Kidney epithelial cell (primary cell): ENCODE measurements around the gene TRAPPC3L. TPM values are rescaled to one million over a fixed set of nuclear protein-coding genes. Genes with fewer than 3 reads are reported as not detected.

Experiments used
- DNase-seq: peaks from one replicate; pipeline ENCODE4 v3.0.0-alpha.2; 2010; ENCODE audit warnings: low read depth
- H3K27me3 ChIP-seq: 2 replicates; pipeline ENCODE4 v1.6.0; 2011; ENCODE audit warnings: low read length; ENCODE audit not compliant: control insufficient read depth, insufficient read depth
- H3K36me3 ChIP-seq: 2 replicates; pipeline ENCODE4 v1.5.1; 2011; ENCODE audit warnings: low read length; ENCODE audit not compliant: control insufficient read depth, insufficient read depth
- H3K4me3 ChIP-seq: 2 replicates; pipeline ENCODE4 v1.5.1; 2011; ENCODE audit warnings: low read depth, mild to moderate bottlenecking, control low read depth, low read length
- total RNA-seq: library from RNA; depleted of rRNA; stranded (reverse); fragments of >200 nt; gene quantifications from 2 replicates; pipeline ENCODE4 v1.2.3, GENCODE V29; 2015
- TF ChIP-seq, protein P1 (sequence below): IDR thresholded peaks from 2 replicates; pipeline ENCODE4 v1.5.1; 2011; ENCODE audit warnings: mild to moderate bottlenecking, moderate library complexity, low read length, control low read depth, inconsistent platforms; ENCODE audit not compliant: insufficient read depth, poor library complexity, severe bottlenecking

Gene TRAPPC3L
- total RNA-seq, 1 donor from 2014 or later, result not detected

- no peak for DNase-seq
Observed at GRCh38 chr6:116515141-116515540, 30.3 kb downstream of the TRAPPC3L start.

DNA sequence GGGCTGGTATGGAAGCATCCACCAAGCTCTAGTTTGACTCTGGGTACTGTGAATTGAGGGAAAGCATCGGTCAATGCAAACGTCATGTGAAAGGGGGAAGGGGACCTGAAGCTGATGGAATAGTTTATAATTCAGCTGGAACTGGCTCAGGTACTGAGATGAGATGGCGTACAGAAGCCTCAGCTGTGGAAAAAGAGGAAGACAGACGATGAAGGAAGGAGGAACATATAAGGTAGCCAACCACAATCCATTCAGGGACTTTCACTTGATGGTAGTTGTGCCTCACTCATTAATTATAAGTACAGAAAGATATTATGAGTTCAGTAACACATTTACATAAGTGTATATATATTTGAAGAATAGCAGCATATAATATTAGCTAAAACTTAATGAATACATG is 31.4 kb downstream of the TRAPPC3L start:
- TF ChIP-seq, protein P1, sequence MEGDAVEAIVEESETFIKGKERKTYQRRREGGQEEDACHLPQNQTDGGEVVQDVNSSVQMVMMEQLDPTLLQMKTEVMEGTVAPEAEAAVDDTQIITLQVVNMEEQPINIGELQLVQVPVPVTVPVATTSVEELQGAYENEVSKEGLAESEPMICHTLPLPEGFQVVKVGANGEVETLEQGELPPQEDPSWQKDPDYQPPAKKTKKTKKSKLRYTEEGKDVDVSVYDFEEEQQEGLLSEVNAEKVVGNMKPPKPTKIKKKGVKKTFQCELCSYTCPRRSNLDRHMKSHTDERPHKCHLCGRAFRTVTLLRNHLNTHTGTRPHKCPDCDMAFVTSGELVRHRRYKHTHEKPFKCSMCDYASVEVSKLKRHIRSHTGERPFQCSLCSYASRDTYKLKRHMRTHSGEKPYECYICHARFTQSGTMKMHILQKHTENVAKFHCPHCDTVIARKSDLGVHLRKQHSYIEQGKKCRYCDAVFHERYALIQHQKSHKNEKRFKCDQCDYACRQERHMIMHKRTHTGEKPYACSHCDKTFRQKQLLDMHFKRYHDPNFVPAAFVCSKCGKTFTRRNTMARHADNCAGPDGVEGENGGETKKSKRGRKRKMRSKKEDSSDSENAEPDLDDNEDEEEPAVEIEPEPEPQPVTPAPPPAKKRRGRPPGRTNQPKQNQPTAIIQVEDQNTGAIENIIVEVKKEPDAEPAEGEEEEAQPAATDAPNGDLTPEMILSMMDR, result no peak
- Histone ChIP-seq H3K4me3 (no peak overlapping the region), H3K27me3 (no peaks in the 10 kb centered on the region), H3K36me3 (no peaks in the 10 kb centered on the region)
- no peak for DNase-seq

More at GRCh38 chr6:116515141-116515540, 30.3 kb downstream of the TRAPPC3L start:
- no peaks in the 10 kb centered on the region for H3K27me3 ChIP-seq
- H3K36me3 ChIP-seq, result no peaks in the 10 kb centered on the region
- TF ChIP-seq, protein P1, result no peak
- H3K4me3 ChIP-seq, result no peak overlapping the region

- Histone ChIP-seq H3K36me3 (no peaks in the 10 kb centered on the region), H3K4me3 (no peak overlapping the region), H3K27me3 (no peaks in the 10 kb centered on the region)
- TF ChIP-seq, protein P1, result no peak
- DNase-seq, result no peak
Observed at GRCh38 chr6:116513224-116513875, 32.1 kb downstream of the TRAPPC3L start.

DNA sequence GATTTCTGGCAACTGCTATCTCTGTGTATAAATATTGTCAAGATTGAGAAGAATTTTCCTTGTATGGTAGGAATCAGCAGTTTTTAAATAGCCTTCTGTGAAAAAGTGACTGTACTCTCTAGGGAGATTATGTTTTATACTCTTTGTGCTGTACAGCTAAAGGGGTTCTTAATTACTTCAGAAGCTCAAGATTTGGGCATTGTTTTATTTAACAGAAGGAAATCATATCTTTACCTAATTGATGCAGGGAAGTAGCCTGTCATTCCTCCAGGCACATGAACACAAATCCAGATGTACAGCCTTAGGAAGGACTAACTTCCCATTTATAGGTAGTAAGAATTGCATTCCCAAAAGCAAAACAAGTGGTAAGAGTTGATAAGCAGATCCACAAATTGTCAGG is 32.8 kb downstream of the TRAPPC3L start:
- no peaks in the 10 kb centered on the region for H3K36me3 ChIP-seq
- DNase-seq, result no peak
- TF ChIP-seq, protein P1, result no peak
- H3K27me3 ChIP-seq, result no peaks in the 10 kb centered on the region
- no peak overlapping the region for H3K4me3 ChIP-seq

- H3K36me3 ChIP-seq, result no peaks in the 10 kb centered on the region
- DNase-seq, result no peak
- TF ChIP-seq, protein P1, result no peak
- H3K4me3 ChIP-seq, result no peak overlapping the region
- no peaks in the 10 kb centered on the region for H3K27me3 ChIP-seq
Observed at GRCh38 chr6:116512111-116512559, 33.3 kb downstream of the TRAPPC3L start.

DNA sequence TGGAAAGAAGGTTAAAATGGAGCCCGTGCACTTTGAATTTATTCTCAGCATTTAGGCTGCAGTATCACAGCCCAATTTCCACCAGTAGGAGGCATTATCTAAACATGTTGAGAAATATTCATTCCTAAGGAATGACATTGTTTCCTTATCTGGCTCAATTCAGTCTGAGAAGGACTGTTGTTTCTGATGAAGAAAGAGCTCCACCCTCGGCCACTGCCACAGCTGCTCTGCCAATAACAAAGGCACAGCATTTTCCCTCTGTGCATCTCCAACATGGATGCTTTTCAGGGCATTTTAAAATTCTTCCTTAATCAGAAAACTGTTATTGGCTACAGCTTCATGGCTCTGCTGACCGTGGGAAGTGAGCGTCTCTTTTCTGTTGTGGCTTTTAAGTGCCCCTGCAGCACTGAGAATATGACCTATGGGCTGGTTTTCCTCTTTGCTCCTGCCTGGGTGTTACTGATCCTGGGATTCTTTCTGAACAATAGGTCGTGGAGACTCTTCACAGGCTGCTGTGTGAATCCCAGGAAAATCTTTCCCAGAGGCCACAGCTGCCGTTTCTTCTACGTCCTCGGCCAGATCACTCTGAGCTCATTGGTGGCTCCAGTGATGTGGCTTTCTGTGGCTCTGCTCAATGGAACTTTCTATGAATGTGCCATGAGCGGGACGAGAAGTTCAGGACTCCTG is 33.9 kb downstream of the TRAPPC3L start, which contains the start of gene CALHM5:
Gene CALHM5 (plus strand): TSS at position 216 of the 687 bp plus-strand sequence. CDS start 58 bp downstream, at position 274.
- TF ChIP-seq, protein P1, result peak; percentile 41
- no peaks in the 10 kb centered on the region for H3K36me3 ChIP-seq
- peak; percentile 59 for DNase-seq
- no peak within 1 kb of the TSS for H3K4me3 ChIP-seq
- H3K27me3 ChIP-seq, result no peaks in the 10 kb centered on the region
